Posterior vena cava (tissue), 2 donors: ENCODE measurements around the gene PLEKHN1. TPM values are rescaled to one million over a fixed set of nuclear protein-coding genes. Genes with fewer than 3 reads are reported as not detected.
A peak's percentile ranks its signal among the peaks of the same experiment; 100 is the strongest.
"Not testable (repeated sequence)": the region's sequence is repeated elsewhere in the genome, so short reads cannot be mapped to it uniquely, and the experiment has no call there.

Experiments used
- DNase-seq: peaks from one replicate; pipeline ENCODE4 v3.0.0-alpha.2; 2020; ENCODE audit warnings: low spot score
- intact Hi-C, 2 donors: fragments of 100-400 bp; cut with DNase I; formaldehyde crosslinking; loops; one replicate each; pipeline versions ENCODE4 v1.14.1 to v1.14.2; 2022 to 2023
- total RNA-seq, 2 donors: library from RNA; stranded (reverse); fragmentation: NEBNext Ultra II Directional; extraction: Animal tissue kit (Norgen Biotek cat#: 25700); gene quantifications; one replicate each; pipeline ENCODE4 v1.2.1, GENCODE V29; 2021
- donor health status: DM: yes; HTN: yes; CAD: no.
- donor health status: DM: yes; HTN: yes; CAD: no.

The PLEKHN1 gene
- total RNA-seq, 2 donors from 2014 or later: 0.86 to 0.88 TPM

GRCh38 chr1:940107-941014 lies 25.9 kb upstream of the PLEKHN1 start:
- intact Hi-C loops: no loop called here
- peak; percentile 93 for DNase-seq

GRCh38 chr1:941015-941587 lies 25.2 kb upstream of the PLEKHN1 start:
- intact Hi-C loops: no loop called here
- no peak for DNase-seq

GRCh38 chr1:941588-942383 lies 24.5 kb upstream of the PLEKHN1 start:
- DNase-seq: peak; percentile 97
- intact Hi-C loops: no loop called here

- intact Hi-C loops: no loop called here
- no peak for DNase-seq
Measured at GRCh38 chr1:942411-942821, 23.9 kb upstream of the PLEKHN1 start.

GRCh38 chr1:942864-943533 lies 23.3 kb upstream of the PLEKHN1 start:
- peak; percentile 95 for DNase-seq
- intact Hi-C loops: no loop called here

GRCh38 chr1:943545-944340 lies 22.5 kb upstream of the PLEKHN1 start:
- intact Hi-C loops: loop anchor here in 1 of 2 donors (2.0 kb wide), 1 partner anchor 15 kb away; no protein-coding TSS in a partner anchor
- no peak for DNase-seq

GRCh38 chr1:944341-945325 lies 21.6 kb upstream of the PLEKHN1 start:
- intact Hi-C loops: loop anchor here in 1 of 2 donors (2.0 kb wide), 1 partner anchor 16 kb away; no protein-coding TSS in a partner anchor
- no peak for DNase-seq

GRCh38 chr1:945688-946556 lies 20.4 kb upstream of the PLEKHN1 start:
- intact Hi-C loops: loop anchor here in 1 of 2 donors (2.0 kb wide), 1 partner anchor 17 kb away; no protein-coding TSS in a partner anchor
- no peak for DNase-seq

- DNase-seq, intact Hi-C loops: not testable (repeated sequence)
Measured at GRCh38 chr1:946811-947210, 19.5 kb upstream of the PLEKHN1 start.

GRCh38 chr1:947958-948357 lies 18.3 kb upstream of the PLEKHN1 start:
- DNase-seq: no peak
- intact Hi-C loops: no loop called here

- intact Hi-C loops: no loop called here
- DNase-seq: no peak
Measured at GRCh38 chr1:950268-950667, 16.0 kb upstream of the PLEKHN1 start.

- no peak for DNase-seq
- intact Hi-C loops: no loop called here
Measured at GRCh38 chr1:950881-951280, 15.4 kb upstream of the PLEKHN1 start.

- no peak for DNase-seq
- intact Hi-C loops: no loop called here
Measured at GRCh38 chr1:951364-951763, 14.9 kb upstream of the PLEKHN1 start.

- no peak for DNase-seq
- intact Hi-C loops: no loop called here
Measured at GRCh38 chr1:952201-952600, 14.1 kb upstream of the PLEKHN1 start.

- DNase-seq: no peak
- intact Hi-C loops: no loop called here
Measured at GRCh38 chr1:952603-953002, 13.7 kb upstream of the PLEKHN1 start.

- intact Hi-C loops: no loop called here
- no peak for DNase-seq
Measured at GRCh38 chr1:953524-954320, 12.6 kb upstream of the PLEKHN1 start.
